Activated naive CD8-positive, alpha-beta T cell treated with anti-CD3 and anti-CD28 coated beads, Interleukin-2, amount 50 U/mL, for 24 hours (primary cell): ENCODE results near the gene SYNGAP1.

Experiments
- ATAC-seq: fragments of 150-1000 bp; cut with Tn5 transposase; one replicate; pipeline ENCODE4 v1.10.0; 2021
- DNase-seq: peaks from one replicate; pipeline ENCODE4 v3.0.0; 2021
- H3K27ac Mint-ChIP-seq: one replicate; pipeline ENCODE4 v1.8.0; 2021; ENCODE audit warnings: mild to moderate bottlenecking, mixed read lengths
- H3K27me3 Mint-ChIP-seq: one replicate; pipeline ENCODE4 v1.8.0; 2021; ENCODE audit warnings: mixed read lengths
- H3K36me3 Mint-ChIP-seq: one replicate; pipeline ENCODE4 v1.8.0; 2021; ENCODE audit warnings: low read depth, mixed read lengths
- H3K4me1 Mint-ChIP-seq: one replicate; pipeline ENCODE4 v1.8.0; 2021; ENCODE audit warnings: mixed read lengths
- H3K4me3 Mint-ChIP-seq: one replicate; pipeline ENCODE4 v1.8.0; 2021; ENCODE audit warnings: mild to moderate bottlenecking, moderate library complexity, mixed read lengths
- H3K9me3 Mint-ChIP-seq: one replicate; pipeline ENCODE4 v1.8.0; 2021; ENCODE audit warnings: mixed read lengths

Gene SYNGAP1

DNA sequence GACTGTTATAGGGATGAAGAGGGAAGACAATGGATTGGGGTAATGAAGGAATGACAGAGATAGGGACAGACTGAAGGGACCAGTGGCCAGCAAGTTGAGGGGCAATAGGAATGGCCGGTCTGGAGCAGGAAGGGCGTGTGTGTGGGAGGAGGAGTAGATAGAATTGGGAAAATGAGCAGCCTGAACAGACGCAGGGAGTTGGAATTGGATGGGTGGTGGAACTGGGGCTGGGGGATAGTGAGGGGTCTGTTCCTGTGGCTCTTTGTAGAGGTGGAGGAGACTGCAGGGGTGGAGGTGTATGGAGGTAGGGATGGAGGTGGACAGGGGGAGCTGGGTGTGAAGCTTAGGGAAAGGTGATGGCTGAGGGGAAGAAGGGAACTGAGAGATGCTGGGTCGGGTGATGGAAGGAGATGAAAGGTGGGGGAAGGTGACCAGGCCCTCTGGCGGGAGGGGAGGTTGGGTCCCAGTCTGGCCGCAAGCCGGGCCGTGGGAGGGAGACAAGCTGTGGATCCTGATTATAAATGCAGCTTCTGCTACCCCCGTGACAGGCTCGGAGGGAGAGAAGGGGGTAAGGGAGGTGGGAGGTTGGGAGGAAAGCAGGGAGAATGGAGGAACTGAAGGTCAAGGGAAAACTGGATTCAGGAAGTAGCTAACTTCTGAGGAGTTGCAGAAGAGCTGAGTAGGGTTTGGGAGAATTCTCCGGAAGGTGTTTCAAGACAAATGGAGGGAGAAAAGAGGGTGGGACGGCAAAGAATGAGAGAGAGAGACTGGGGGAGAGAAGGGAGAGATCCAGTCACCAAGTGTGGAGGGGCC lies 5.2 kb downstream of the SYNGAP1 start:
- no peak for DNase-seq

DNA sequence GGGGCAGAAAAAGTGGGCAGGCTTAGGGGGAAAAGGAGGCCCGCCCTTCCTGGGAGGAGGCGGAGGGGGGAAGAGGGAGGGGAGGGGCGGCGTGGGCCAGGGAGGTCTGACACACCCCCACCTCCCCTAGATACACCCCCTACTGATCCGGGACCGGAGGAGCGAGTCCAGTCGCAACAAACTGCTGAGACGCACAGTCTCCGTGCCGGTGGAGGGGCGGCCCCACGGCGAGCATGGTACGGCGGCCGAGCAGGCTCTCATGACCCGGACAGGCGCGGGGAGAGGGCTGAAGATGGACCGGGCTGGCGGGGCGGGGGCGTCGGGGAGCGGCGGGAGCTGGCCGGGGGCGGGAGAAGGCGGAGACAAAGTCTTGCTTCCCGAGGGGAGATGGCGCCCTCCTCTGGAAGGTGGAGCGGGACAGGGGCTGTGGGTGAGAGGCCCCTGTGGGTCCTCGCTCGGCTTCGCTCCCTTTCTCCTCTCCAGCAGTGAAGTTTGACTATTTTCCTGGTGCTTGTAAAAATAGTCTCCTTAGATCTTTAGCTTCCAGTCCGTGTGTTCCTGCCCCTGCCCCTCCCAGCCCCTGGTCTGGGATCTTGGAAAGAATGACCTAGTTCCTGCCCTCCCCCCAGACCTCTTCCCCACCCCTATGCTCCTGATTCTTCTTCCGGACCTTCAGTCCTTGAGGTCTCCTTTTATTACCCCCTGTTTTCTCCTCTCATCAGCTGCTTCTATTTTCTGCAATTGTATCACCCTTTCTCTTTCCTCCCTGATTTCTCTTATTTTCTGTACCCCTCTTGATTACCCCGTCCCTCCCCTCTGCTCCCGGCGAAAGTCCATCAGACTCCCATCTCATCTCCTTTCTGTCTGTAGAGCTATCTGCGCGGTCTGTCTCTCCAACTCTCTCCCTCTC lies 6.1 kb downstream of the SYNGAP1 start:
- peak overlapping the region; percentile 87 for H3K4me3 Mint-ChIP-seq
- H3K36me3 Mint-ChIP-seq, result peaks cover 12% of the 10 kb centered on the region
- no peaks in the 10 kb centered on the region for H3K27me3 Mint-ChIP-seq
- H3K4me1 Mint-ChIP-seq, result peaks cover 66% of the 10 kb centered on the region
- peak overlapping the region; percentile 92 for H3K27ac Mint-ChIP-seq
- no peaks in the 10 kb centered on the region for H3K9me3 Mint-ChIP-seq
- ATAC-seq (peak; percentile 60), DNase-seq (peak; percentile 91)

More for the DNA sequence above, 5.2 kb downstream of the SYNGAP1 start:
- peak overlapping the region; percentile 92 for H3K27ac Mint-ChIP-seq
- H3K9me3 Mint-ChIP-seq, result no peaks in the 10 kb centered on the region
- H3K36me3 Mint-ChIP-seq, result peaks cover 12% of the 10 kb centered on the region
- no peaks in the 10 kb centered on the region for H3K27me3 Mint-ChIP-seq
- H3K4me1 Mint-ChIP-seq, result peaks cover 57% of the 10 kb centered on the region
- H3K4me3 Mint-ChIP-seq, result peak overlapping the region; percentile 87
- no peak for ATAC-seq

DNA sequence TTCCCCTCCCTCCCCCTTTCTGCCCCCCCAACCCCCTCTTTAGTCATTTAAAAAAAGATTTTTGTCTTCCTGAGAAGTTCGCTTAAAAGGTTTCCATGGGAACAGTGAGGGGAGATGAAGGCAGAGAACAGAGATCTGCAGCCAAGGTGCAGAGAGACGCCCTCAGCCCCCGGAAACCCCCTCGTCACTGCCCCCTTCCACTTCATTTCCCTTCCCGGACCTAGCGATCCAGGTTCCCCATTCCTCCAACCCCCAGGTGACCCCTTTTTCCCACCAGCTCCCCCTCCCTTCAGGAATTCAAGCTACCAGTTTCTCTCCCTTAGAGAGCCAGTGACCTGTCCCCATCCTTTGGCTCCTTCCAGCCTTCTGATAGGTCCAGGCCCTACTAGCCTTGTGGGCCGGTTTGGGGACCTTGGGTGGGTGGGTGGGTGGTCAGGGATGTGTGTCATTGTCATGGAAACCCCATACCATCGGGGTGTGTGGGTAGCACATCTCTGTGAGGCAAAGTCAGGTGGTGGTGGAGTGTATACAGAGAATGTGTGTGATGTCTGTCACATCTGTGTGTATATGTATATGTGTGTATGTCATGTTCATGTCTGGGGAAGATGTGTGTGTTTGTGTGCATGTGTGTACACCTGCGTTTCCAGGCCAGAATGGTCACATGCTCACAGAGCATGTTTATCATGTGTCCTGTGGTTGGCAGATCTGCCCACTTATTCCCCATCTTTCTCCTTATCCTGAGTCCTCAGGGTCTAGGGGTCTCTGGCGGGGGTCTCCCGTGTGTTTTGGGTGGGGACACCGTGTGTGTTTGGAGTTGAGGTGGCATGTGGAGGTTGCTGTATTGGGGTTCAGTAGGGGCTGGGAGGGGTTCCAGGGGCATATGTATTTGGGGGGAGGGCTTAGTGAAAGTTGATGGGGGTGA lies 7.0 kb downstream of the SYNGAP1 start:
- peak overlapping the region; percentile 92 for H3K27ac Mint-ChIP-seq
- peaks cover 12% of the 10 kb centered on the region for H3K36me3 Mint-ChIP-seq
- H3K9me3 Mint-ChIP-seq, result no peaks in the 10 kb centered on the region
- no peaks in the 10 kb centered on the region for H3K27me3 Mint-ChIP-seq
- no peak for DNase-seq
- H3K4me1 Mint-ChIP-seq, result peaks cover 64% of the 10 kb centered on the region
- H3K4me3 Mint-ChIP-seq, result peak overlapping the region; percentile 87
- ATAC-seq, result peak; percentile 11

DNA sequence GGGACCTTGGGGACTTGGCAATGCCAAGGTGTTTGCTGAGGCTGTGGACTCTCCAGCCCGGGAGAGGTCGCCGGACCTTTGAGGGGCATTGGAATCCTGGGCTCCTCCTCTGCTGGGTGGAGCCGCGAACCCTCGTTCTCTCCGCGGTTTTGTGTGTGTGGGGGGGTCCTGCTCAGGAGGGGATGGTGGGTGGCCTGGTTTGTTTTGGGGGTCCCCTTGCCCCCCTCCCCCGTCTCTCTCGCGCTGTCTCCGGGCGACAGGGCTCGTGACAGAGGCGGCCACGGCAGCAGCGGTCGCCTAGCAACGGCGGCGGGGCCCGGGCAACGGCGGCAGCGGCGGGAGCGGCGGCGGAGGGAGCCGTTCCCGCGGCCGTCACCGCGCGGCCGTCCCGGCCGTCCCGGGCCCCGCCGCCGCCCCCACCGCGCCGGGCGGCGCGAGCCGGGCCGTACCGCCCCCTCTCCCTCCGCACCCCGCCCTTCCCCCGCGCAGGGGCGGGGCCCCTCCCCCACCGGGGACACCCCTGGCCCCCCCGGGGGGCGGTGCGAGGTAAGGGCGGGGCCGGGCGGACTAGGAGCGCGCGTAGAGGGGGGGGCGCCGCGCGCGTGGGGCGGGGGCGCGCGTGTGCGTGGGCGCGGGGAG lies 7.8 kb downstream of the SYNGAP1 start:
- Mint-ChIP-seq H3K9me3 (no peaks in the 10 kb centered on the region), H3K4me1 (peaks cover 73% of the 10 kb centered on the region), H3K27ac (peak overlapping the region; percentile 94), H3K27me3 (no peaks in the 10 kb centered on the region), H3K36me3 (peaks cover 13% of the 10 kb centered on the region), H3K4me3 (peak overlapping the region; percentile 91)
- no peak for ATAC-seq
- DNase-seq, result peak; percentile 66

DNA sequence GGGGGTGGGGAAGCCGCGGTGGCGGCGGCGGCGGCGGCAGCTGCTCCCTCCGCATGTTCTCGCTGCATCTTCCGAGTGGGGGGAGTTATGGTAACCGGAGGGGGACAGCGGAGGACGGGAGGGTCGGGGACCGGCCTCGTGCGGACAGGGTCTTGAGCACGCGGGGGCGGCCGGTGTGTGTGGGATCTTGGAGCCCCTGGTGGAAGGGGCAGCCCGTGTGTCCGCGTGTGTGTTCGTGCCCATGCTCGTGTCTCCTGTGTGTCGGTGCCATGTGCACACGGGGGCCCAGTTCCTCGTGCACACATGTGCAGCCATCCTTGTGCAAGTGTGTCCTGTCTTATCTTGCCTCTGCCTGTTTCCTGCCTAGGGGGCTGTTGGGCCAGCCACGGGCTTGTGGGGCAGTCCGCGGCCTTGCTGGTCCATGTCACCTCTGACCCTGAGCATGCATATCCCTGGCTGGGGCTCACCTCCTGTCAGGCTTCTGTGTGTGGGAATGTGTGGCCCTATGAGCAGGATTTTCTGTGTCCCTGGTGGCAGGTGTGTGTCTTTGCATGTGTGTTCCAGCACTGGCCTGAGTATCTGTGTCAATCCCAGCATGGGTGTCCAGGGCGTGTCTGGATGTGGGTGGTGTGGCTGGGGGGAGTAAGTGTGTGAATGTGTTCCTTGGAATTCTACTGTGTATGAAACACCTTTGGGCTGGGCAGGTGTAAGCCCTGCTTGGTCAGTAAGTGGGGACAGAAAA lies 8.5 kb downstream of the SYNGAP1 start:
- H3K27me3 Mint-ChIP-seq, result no peaks in the 10 kb centered on the region
- DNase-seq (peak; percentile 45), ATAC-seq (peak; percentile 19)
- peaks cover 18% of the 10 kb centered on the region for H3K36me3 Mint-ChIP-seq
- H3K4me1 Mint-ChIP-seq, result peaks cover 78% of the 10 kb centered on the region
- H3K4me3 Mint-ChIP-seq, result peak overlapping the region; percentile 91
- no peaks in the 10 kb centered on the region for H3K9me3 Mint-ChIP-seq
- peak overlapping the region; percentile 94 for H3K27ac Mint-ChIP-seq

DNA sequence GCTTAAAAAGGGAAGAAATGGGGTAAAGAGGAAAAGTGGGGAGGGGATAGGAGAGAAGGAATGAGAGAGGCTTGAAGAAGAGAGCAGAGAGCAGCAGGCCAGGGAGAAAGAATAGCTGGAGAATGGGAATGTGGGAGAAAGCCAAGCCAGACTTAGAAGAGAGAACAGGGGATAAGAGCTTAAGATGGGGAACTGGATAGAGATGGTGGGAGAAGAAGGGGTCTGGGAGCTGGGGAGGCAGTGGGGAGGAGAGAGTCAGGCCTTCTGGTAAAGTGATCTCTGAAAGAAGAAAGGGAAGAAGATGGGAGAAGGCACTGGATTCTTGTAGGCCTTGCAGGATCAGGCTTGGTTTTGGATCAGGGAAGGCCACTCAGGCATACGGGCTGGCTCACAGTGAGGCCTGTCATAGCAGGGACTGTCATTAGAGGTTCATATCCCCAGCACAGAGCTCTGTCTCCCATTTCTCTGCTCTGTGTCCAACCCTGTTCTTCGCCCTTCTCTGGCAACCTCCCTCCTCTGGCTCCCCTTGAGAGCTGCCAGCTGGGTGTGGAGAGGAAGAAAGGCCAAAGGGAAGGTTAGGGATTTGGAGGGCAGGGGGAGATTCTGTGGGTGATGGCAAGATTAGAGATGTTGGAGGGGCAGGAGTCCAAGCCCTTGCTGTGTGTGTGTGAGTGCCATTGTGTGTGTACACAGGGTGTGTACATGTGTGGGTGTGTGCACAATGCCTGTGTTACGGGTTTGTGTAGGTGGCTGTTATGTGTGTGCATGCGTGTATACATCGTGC lies 9.3 kb downstream of the SYNGAP1 start:
- ATAC-seq (no peak), DNase-seq (no peak)
- no peaks in the 10 kb centered on the region for H3K27me3 Mint-ChIP-seq
- H3K36me3 Mint-ChIP-seq, result peaks cover 15% of the 10 kb centered on the region
- peak overlapping the region; percentile 94 for H3K27ac Mint-ChIP-seq
- no peaks in the 10 kb centered on the region for H3K9me3 Mint-ChIP-seq
- H3K4me1 Mint-ChIP-seq, result peaks cover 80% of the 10 kb centered on the region
- peak overlapping the region; percentile 91 for H3K4me3 Mint-ChIP-seq

DNA sequence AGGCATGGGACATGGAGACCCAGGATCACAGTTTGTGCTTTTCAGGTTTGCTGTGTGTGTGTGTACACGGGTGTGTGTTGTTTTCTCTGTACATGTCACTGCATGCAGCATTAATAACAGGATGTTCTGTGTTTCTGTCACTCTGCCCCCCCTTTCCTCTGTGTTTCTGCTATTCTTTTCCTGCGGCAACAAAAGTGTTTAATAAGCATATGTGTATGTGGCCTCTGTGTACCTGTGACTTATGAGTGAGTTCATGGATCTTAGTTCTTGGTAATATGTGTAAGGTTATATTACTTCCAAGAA lies 9.8 kb downstream of the SYNGAP1 start:
- peaks cover 75% of the 10 kb centered on the region for H3K4me1 Mint-ChIP-seq
- DNase-seq (no peak), ATAC-seq (no peak)
- no peaks in the 10 kb centered on the region for H3K9me3 Mint-ChIP-seq
- peaks cover 11% of the 10 kb centered on the region for H3K36me3 Mint-ChIP-seq
- no peaks in the 10 kb centered on the region for H3K27me3 Mint-ChIP-seq
- peak overlapping the region; percentile 41 for H3K27ac Mint-ChIP-seq
- H3K4me3 Mint-ChIP-seq, result peak overlapping the region; percentile 91

DNA sequence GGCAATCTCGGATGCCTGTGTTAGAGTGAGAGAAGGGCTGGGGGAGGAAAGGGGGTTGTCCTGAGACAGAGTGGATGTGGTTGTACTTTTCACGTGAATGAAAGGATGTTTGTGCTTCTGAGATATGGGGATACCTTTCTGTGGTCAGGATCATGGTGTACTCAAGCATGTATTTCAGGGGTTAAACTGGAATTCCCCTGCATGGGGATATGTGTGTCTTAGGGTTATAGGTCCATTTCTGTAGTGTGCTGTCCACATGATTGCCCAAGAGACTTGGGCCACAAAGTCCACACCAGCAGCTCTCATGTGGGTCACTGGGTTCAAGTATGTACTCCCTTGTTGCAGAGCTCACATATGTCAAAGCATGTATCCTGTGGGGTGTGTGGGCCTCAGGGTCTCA lies 10.5 kb downstream of the SYNGAP1 start:
- DNase-seq (no peak), ATAC-seq (no peak)
- peak overlapping the region; percentile 91 for H3K4me3 Mint-ChIP-seq
- H3K4me1 Mint-ChIP-seq, result peaks cover 68% of the 10 kb centered on the region
- H3K9me3 Mint-ChIP-seq, result no peaks in the 10 kb centered on the region
- H3K36me3 Mint-ChIP-seq, result peaks cover 10% of the 10 kb centered on the region
- no peaks in the 10 kb centered on the region for H3K27me3 Mint-ChIP-seq
- H3K27ac Mint-ChIP-seq, result peak overlapping the region; percentile 41

DNA sequence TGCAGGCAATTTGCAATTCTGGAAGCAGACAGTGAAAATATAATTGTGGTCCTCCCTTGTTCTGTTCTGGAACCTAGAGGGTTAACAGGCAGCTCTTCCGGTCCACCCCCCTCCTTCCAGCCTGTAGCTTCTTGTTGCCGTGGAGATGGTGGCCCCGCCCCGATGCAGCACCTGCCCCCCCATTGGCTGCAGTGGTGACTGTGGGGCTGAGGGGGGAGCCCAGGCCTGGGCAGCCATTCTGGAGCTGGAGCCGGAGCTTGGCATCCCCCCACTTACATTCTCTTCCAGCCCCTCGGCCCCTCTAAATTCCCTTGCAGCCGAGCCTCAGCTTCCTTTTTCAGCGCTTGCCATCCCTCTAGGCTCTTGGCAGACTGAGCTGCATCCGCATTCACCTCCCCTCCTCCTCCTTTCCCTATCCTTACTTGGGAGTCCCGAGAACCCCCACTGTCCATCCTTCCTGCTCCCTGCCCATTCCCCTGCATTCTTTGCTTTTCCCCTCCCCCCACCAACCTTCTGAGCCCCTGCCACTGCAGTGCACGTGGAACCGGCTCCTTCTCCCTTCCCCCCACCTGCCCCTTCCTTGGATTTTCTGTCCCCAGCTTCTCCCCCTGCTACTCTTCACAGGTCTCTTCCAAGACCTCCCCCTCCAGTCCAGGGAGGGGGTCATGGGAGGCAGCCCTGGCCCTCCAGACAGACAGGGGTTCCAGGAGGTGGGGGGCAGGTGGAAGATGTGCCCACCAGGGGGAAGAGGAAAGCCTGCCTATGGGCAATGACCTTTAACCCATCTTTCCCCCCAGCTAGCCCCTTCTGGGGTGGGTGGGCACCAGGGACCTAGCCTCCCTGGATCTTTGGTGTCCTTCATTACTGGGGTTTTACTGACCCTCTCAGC lies 11.4 kb downstream of the SYNGAP1 start:
- ATAC-seq, result peak; percentile 72
- peak overlapping the region; percentile 41 for H3K27ac Mint-ChIP-seq
- peaks cover 16% of the 10 kb centered on the region for H3K36me3 Mint-ChIP-seq
- no peaks in the 10 kb centered on the region for H3K9me3 Mint-ChIP-seq
- peaks cover 64% of the 10 kb centered on the region for H3K4me1 Mint-ChIP-seq
- peak; percentile 84 for DNase-seq
- H3K27me3 Mint-ChIP-seq, result no peaks in the 10 kb centered on the region
- H3K4me3 Mint-ChIP-seq, result peak overlapping the region; percentile 91

DNA sequence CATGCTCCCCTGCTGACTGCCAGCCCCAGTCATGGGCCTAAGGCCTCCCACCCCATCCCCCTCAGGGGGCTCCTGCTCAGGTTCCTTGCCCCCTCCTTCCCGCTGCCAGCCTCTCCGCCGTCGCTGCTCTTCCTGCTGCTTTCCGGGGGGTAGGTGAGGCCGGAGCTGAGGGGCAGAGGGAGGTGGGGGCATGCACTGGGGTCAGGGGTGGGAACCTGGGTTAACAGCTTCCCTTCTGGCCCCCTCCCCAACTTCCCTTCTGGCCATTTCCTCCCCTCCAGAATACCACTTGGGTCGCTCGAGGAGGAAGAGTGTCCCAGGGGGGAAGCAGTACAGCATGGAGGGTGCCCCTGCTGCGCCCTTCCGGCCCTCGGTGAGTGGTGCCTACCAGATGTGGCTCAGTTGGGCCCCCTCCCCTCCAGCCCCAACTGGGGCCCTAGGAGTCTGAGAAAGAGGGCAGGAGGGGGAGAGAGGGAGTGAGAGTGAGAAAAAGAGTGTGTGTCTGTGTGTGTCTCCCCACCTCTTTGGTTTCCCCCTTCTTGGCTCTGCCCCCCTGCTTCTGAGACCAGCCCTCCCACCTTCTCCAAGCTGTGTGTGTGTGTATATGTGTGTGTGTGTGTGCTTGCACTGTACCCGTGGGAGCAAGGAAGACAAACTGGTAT lies 12.1 kb downstream of the SYNGAP1 start:
- Mint-ChIP-seq H3K9me3 (no peaks in the 10 kb centered on the region), H3K4me1 (peaks cover 59% of the 10 kb centered on the region), H3K27ac (peak overlapping the region; percentile 24), H3K27me3 (no peaks in the 10 kb centered on the region), H3K36me3 (peaks cover 22% of the 10 kb centered on the region), H3K4me3 (peak overlapping the region; percentile 91)
- DNase-seq (no peak), ATAC-seq (no peak)

DNA sequence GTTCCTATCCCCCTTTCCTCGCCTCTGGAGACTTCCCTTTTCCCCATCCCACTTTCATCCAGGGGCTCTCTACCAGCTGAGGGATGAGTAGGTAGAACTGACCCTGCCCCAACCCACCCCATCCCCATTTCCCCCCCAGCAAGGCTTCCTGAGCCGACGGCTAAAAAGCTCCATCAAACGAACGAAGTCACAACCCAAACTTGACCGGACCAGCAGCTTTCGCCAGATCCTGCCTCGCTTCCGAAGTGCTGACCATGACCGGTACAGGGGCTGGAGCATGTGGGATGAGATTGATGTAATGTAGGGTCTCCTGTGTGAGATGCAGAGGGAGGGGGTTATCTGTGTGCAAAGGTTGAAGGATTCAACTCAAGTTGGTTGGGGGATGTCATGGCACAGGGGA lies 12.7 kb downstream of the SYNGAP1 start:
- H3K4me1 Mint-ChIP-seq, result peaks cover 54% of the 10 kb centered on the region
- peak overlapping the region; percentile 24 for H3K27ac Mint-ChIP-seq
- H3K9me3 Mint-ChIP-seq, result no peaks in the 10 kb centered on the region
- peaks cover 27% of the 10 kb centered on the region for H3K36me3 Mint-ChIP-seq
- H3K4me3 Mint-ChIP-seq, result peak overlapping the region; percentile 91
- ATAC-seq (no peak), DNase-seq (no peak)
- no peaks in the 10 kb centered on the region for H3K27me3 Mint-ChIP-seq
